ENCODE measurements around the gene RALGAPB. TPM values are rescaled to one million over a fixed set of nuclear protein-coding genes. Genes with fewer than 3 reads are reported as not detected.

The RALGAPB gene
- total RNA-seq, 2 donors from 2014 or later = 23.1 to 24.4 TPM

GRCh38 chr20:38450412-38450975 lies 22.1 kb upstream of the RALGAPB start:
- intact Hi-C loops (cut with DNase I) = no loop called here
- H3K4me1 ChIP-seq = peaks cover 11% of the 10 kb centered on the region
- H3K27ac ChIP-seq = no peak overlapping the region
- no peaks in the 10 kb centered on the region for H3K27me3 ChIP-seq
- no peaks in the 10 kb centered on the region for H3K9me3 ChIP-seq
- 90 to 92% methylated on average over 7 of the region's 7 CpGs for WGBS, 2 donors
- no peak for DNase-seq
- H3K4me3 ChIP-seq = no peak overlapping the region
- no peak for ATAC-seq
- H3K36me3 ChIP-seq (replicated peaks in 1 of 2; ENCODE audit: insufficient read depth in 1 of 2, low read depth in 2 of 2) = no peaks in the 10 kb centered on the region
- TF ChIP-seq POLR2A (IDR thresholded peaks at IDR 0.05) (no peak), CTCF (IDR thresholded peaks at IDR 0.05) (no peak)

GRCh38 chr20:38452880-38453624 lies 19.6 kb upstream of the RALGAPB start:
- intact Hi-C loops (cut with DNase I) = no loop called here
- H3K27ac ChIP-seq = no peak overlapping the region
- no peak overlapping the region for H3K4me3 ChIP-seq
- no peaks in the 10 kb centered on the region for H3K36me3 ChIP-seq (replicated peaks in 1 of 2; ENCODE audit: insufficient read depth in 1 of 2, low read depth in 2 of 2)
- no peak for DNase-seq
- H3K4me1 ChIP-seq = peaks cover under 1% of the 10 kb centered on the region
- H3K27me3 ChIP-seq = no peaks in the 10 kb centered on the region
- no peaks in the 10 kb centered on the region for H3K9me3 ChIP-seq
- 88 to 90% methylated on average over 19 of the region's 19 CpGs for WGBS, 2 donors
- ATAC-seq = no peak
- TF ChIP-seq POLR2A (IDR thresholded peaks at IDR 0.05) (no peak), CTCF (IDR thresholded peaks at IDR 0.05) (no peak)

- TF ChIP-seq CTCF (IDR thresholded peaks at IDR 0.05) (no peak), POLR2A (IDR thresholded peaks at IDR 0.05) (no peak)
- intact Hi-C loops (cut with DNase I) = no loop called here
- WGBS, 2 donors = 91 to 97% methylated on average over 2 of the region's 2 CpGs
- no peak overlapping the region for H3K27ac ChIP-seq
- ATAC-seq = no peak
- no peaks in the 10 kb centered on the region for H3K36me3 ChIP-seq (replicated peaks in 1 of 2; ENCODE audit: insufficient read depth in 1 of 2, low read depth in 2 of 2)
- H3K4me1 ChIP-seq = no peaks in the 10 kb centered on the region
- H3K4me3 ChIP-seq = no peak overlapping the region
- no peak for DNase-seq
- H3K27me3 ChIP-seq = no peaks in the 10 kb centered on the region
- H3K9me3 ChIP-seq = no peaks in the 10 kb centered on the region
Observed at GRCh38 chr20:38453941-38454340, 18.7 kb upstream of the RALGAPB start.

GRCh38 chr20:38454556-38455473 lies 17.8 kb upstream of the RALGAPB start:
- DNase-seq = no peak

More at GRCh38 chr20:38454556-38455473, 17.8 kb upstream of the RALGAPB start:
- Histone ChIP-seq H3K9me3 (no peaks in the 10 kb centered on the region), H3K4me3 (no peak overlapping the region), H3K27me3 (no peaks in the 10 kb centered on the region), H3K4me1 (no peaks in the 10 kb centered on the region), H3K36me3 (replicated peaks in 1 of 2; ENCODE audit: insufficient read depth in 1 of 2, low read depth in 2 of 2) (no peaks in the 10 kb centered on the region), H3K27ac (no peak overlapping the region)
- intact Hi-C loops (cut with DNase I) = no loop called here
- ATAC-seq = no peak
- TF ChIP-seq CTCF (IDR thresholded peaks at IDR 0.05) (no peak), POLR2A (IDR thresholded peaks at IDR 0.05) (no peak)
- 82 to 85% methylated on average over 13 of the region's 13 CpGs for WGBS, 2 donors

Measured in body of pancreas (tissue), 4 donors.